Panc1 (cell line): ENCODE measurements around the gene CLSTN2. TPM values are rescaled to one million over a fixed set of nuclear protein-coding genes. Genes with fewer than 3 reads are reported as not detected.

Experiments used
- ATAC-seq: fragments of 200-7000 bp; cut with Tn5 transposase; 2 replicates; pipeline ENCODE4 v1.9.1; 2020; ENCODE audit warnings: mild to moderate bottlenecking, moderate library complexity
- BruUV-seq: library from RNA; stranded (reverse); fragments of 400-500 nt; replicated peaks from 2 replicates; lab custom pipeline; 2021; lab: Mats Ljungman, UMichigan
- CTCF ChIA-PET: fragments of 300-600 bp; sonication (Branson Sonifier 250); formaldehyde crosslinking; loops from one replicate; lab custom pipeline; 2022; ENCODE audit warnings: antibody characterized with exemption; lab: Charles Lee
- POLR2A ChIA-PET: fragments of 300-600 bp; sonication (Branson Sonifier 250); formaldehyde crosslinking; loops from one replicate; lab custom pipeline; 2022; ENCODE audit warnings: antibody characterized with exemption; lab: Charles Lee
- DNase-seq: peaks from one replicate; pipeline ENCODE4 v3.0.0-alpha.2; 2010; ENCODE audit warnings: low read depth, low spot score
- H3K27ac ChIP-seq: 2 replicates; pipeline ENCODE4 v1.5.1; 2011; ENCODE audit warnings: mild to moderate bottlenecking, low read length, inconsistent platforms
- H3K27me3 ChIP-seq: fragments of 200-500 bp; sonication (Bioruptor generic); 2 replicates; pipeline ENCODE4 v1.6.0; 2014; ENCODE audit warnings: low read length, inconsistent platforms; ENCODE audit not compliant: control insufficient read depth, insufficient read depth
- H3K36me3 ChIP-seq: fragments of 200-500 bp; sonication (Bioruptor generic); 2 replicates; pipeline ENCODE4 v1.5.1; 2014; ENCODE audit warnings: inconsistent platforms, mild to moderate bottlenecking, low read length, moderate library complexity; ENCODE audit not compliant: control insufficient read depth, insufficient read depth
- H3K4me1 ChIP-seq: 2 replicates; pipeline ENCODE4 v1.5.1; 2011; ENCODE audit warnings: inconsistent platforms, mild to moderate bottlenecking, low read length, moderate library complexity; ENCODE audit not compliant: control insufficient read depth, insufficient read depth
- H3K4me3 ChIP-seq, 2 experiments: 2 replicates each; pipeline ENCODE4 v1.5.1; 2011 to 2012; ENCODE audit warnings: low read depth in 2 of 2, low read length in 2 of 2, mild to moderate bottlenecking in 2 of 2, inconsistent platforms in 1 of 2, moderate library complexity in 1 of 2
- H3K9me3 ChIP-seq: fragments of 200-500 bp; sonication (Bioruptor generic); 2 replicates; pipeline ENCODE4 v1.5.1; 2014; ENCODE audit warnings: low read depth, mild to moderate bottlenecking, inconsistent platforms, low read length, moderate library complexity; ENCODE audit not compliant: control insufficient read depth, insufficient read depth
- POLR2AphosphoS5 ChIP-seq: IDR thresholded peaks from 2 replicates; pipeline ENCODE4 v1.6.1; 2012; ENCODE audit warnings: mild to moderate bottlenecking, low read depth, low read length, moderate library complexity
- SIN3A ChIP-seq: IDR thresholded peaks from 2 replicates; pipeline ENCODE4 v1.6.1; 2012; ENCODE audit warnings: low read depth, mild to moderate bottlenecking, low read length, moderate library complexity, borderline replicate concordance; ENCODE audit not compliant: insufficient read depth
- TCF7L2 ChIP-seq: IDR thresholded peaks from 2 replicates; pipeline ENCODE4 v1.6.1; 2011; ENCODE audit warnings: mild to moderate bottlenecking, low read depth, low read length, inconsistent platforms
- in situ Hi-C: cut with HindIII; loops from 2 replicates; pipeline ENCODE4 v1.10.0; 2016; ENCODE audit warnings: low sequenced_read_pairs, low pct_unique_long_range_greater_than_20kb
- intact Hi-C: fragments of 100-400 bp; cut with micrococcal nuclease; formaldehyde crosslinking; loops from one replicate; pipeline ENCODE4 v1.10.0; 2022; ENCODE audit not compliant: unreplicated experiment
- total RNA-seq: library from RNA; stranded (reverse); gene quantifications from one replicate; pipeline ENCODE4 v1.2.1, GENCODE V29; 2021; ENCODE audit not compliant: unreplicated experiment
- TF ChIP-seq, protein P1 (sequence below): fragments of 450-650 bp; IDR thresholded peaks from 2 replicates; pipeline ENCODE4 v1.5.1; 2017; ENCODE audit warnings: mild to moderate bottlenecking
- TF ChIP-seq, protein P2 (sequence below), 2 experiments: IDR thresholded peaks; 2 replicates each; pipeline ENCODE4 v1.6.1; 2011 to 2012; ENCODE audit warnings: low read depth in 2 of 2, control low read depth in 1 of 2, low read length in 1 of 2, mild to moderate bottlenecking in 1 of 2, moderate library complexity in 1 of 2; ENCODE audit not compliant: insufficient read depth in 1 of 2

Gene CLSTN2
- total RNA-seq, 1 experiment from 2014 or later, result 0.03 TPM

GRCh38 chr3:140455521-140456214, 520.7 kb downstream of the CLSTN2 start:
- Histone ChIP-seq H3K4me1 (no peaks in the 10 kb centered on the region), H3K4me3 (no peak overlapping the region), H3K36me3 (no peaks in the 10 kb centered on the region), H3K27me3 (no peaks in the 10 kb centered on the region), H3K9me3 (no peaks in the 10 kb centered on the region), H3K27ac (no peak overlapping the region)
- POLR2A ChIA-PET, result no interaction called here
- TF ChIP-seq TCF7L2, result no peak
- TF ChIP-seq, protein P1, sequence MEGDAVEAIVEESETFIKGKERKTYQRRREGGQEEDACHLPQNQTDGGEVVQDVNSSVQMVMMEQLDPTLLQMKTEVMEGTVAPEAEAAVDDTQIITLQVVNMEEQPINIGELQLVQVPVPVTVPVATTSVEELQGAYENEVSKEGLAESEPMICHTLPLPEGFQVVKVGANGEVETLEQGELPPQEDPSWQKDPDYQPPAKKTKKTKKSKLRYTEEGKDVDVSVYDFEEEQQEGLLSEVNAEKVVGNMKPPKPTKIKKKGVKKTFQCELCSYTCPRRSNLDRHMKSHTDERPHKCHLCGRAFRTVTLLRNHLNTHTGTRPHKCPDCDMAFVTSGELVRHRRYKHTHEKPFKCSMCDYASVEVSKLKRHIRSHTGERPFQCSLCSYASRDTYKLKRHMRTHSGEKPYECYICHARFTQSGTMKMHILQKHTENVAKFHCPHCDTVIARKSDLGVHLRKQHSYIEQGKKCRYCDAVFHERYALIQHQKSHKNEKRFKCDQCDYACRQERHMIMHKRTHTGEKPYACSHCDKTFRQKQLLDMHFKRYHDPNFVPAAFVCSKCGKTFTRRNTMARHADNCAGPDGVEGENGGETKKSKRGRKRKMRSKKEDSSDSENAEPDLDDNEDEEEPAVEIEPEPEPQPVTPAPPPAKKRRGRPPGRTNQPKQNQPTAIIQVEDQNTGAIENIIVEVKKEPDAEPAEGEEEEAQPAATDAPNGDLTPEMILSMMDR, result no peak
- no TSS peak for BruUV-seq
- ATAC-seq (no peak), DNase-seq (no peak)
- in situ Hi-C loops (no loop called here), intact Hi-C loops (no loop called here)
- CTCF ChIA-PET, result no interaction called here

DNA sequence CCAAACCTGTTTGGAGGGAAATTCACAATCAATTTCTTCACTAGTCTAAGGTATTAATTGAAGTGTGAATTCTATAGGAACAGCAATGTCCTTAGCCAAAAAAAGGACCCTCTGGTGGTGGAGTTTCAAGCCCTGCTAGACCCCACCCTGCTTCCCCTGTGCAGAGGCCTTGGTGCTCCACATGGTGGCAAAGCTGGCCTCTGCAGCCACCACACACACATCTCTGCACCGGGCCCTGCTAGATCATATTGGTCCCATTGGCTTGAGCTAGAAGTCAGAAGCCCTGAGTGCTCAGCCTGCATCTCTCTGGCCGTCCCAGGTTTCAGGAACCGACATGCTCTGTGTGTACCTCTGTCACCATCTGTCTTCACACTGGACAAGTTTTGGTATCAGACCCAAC, 522.0 kb downstream of the CLSTN2 start:
- no peak overlapping the region for H3K4me3 ChIP-seq
- H3K36me3 ChIP-seq, result no peaks in the 10 kb centered on the region
- ATAC-seq, result no peak
- ChIA-PET POLR2A (no interaction called here), CTCF (no interaction called here)
- H3K4me1 ChIP-seq, result no peaks in the 10 kb centered on the region
- TF ChIP-seq TCF7L2 (no peak), POLR2AphosphoS5 (no peak), SIN3A (no peak)
- TF ChIP-seq, protein P1, result no peak
- TF ChIP-seq, protein P2, sequence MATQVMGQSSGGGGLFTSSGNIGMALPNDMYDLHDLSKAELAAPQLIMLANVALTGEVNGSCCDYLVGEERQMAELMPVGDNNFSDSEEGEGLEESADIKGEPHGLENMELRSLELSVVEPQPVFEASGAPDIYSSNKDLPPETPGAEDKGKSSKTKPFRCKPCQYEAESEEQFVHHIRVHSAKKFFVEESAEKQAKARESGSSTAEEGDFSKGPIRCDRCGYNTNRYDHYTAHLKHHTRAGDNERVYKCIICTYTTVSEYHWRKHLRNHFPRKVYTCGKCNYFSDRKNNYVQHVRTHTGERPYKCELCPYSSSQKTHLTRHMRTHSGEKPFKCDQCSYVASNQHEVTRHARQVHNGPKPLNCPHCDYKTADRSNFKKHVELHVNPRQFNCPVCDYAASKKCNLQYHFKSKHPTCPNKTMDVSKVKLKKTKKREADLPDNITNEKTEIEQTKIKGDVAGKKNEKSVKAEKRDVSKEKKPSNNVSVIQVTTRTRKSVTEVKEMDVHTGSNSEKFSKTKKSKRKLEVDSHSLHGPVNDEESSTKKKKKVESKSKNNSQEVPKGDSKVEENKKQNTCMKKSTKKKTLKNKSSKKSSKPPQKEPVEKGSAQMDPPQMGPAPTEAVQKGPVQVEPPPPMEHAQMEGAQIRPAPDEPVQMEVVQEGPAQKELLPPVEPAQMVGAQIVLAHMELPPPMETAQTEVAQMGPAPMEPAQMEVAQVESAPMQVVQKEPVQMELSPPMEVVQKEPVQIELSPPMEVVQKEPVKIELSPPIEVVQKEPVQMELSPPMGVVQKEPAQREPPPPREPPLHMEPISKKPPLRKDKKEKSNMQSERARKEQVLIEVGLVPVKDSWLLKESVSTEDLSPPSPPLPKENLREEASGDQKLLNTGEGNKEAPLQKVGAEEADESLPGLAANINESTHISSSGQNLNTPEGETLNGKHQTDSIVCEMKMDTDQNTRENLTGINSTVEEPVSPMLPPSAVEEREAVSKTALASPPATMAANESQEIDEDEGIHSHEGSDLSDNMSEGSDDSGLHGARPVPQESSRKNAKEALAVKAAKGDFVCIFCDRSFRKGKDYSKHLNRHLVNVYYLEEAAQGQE (IDR thresholded peaks at IDR 0.05; ENCODE audit: insufficient read depth in 1 of 2, low read depth in 2 of 2, low read length in 1 of 2), result no peak
- in situ Hi-C loops (no loop called here), intact Hi-C loops (no loop called here)
- H3K27ac ChIP-seq, result no peak overlapping the region
- no peak for DNase-seq
- no peaks in the 10 kb centered on the region for H3K9me3 ChIP-seq
- BruUV-seq, result no TSS peak
- no peaks in the 10 kb centered on the region for H3K27me3 ChIP-seq
